T-helper 2 cell treated with Interferon-gamma antibody and Interleukin-4, amounts not matched to agents 100 ng/mL and 5 ng/mL, for 36 hours (primary cell): ENCODE measurements around the gene FDXR. TPM values are rescaled to one million over a fixed set of nuclear protein-coding genes. Genes with fewer than 3 reads are reported as not detected.

Source experiments
- intact Hi-C: fragments of 100-400 bp; cut with micrococcal nuclease; formaldehyde crosslinking; loops from one replicate; pipeline ENCODE4 v1.15.1; 2023
- total RNA-seq: library from RNA; stranded (reverse); gene quantifications from 2 replicates; pipeline ENCODE4 v1.2.3, GENCODE V29; 2022

The FDXR gene
- total RNA-seq, 1 donor from 2014 or later = 32.2 TPM

DNA sequence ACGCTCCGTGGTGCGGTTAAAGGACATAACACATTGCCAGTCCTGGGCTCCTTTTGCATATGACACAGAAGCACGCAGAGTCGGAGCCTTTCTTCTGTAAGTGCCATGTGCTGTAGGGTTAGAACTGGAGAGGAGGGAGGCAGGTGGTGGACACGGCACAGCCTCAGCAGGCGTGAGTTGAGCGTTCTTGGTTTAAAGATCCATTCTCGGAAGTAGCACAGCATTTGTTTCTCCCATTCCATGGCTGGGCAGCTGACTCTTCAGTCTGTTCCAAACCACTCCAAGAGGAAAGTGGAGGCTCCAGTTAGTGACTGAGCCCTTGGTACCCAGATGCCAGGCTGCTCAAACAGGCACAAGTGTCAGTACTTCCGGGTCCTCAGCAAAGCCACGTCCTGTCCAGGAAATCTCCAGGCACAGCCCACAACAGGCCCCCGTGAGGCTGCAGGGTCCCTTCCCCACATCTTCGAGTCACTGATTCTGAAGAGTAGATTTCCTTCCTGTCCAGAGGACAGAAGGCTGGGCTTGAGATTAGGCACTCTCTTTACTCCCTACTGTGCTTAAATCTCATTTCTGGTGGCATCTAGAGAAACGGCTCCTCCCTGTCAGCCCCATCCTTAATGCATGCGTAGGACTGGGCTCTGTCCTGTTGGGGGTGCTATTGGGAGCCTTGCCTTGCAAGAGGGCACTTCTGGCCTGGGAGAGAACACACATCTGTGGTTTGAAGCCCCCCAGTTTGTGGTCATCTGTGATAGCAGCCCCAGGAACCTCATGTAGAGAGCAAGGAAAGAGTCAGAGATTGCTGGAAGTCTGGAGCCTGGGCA, 57.0 kb downstream of the FDXR start:
- intact Hi-C loops = no loop called here

- intact Hi-C loops = no loop called here
Observed at GRCh38 chr17:74815067-74815466, 57.7 kb downstream of the FDXR start.

- intact Hi-C loops = no loop called here
Observed at GRCh38 chr17:74814453-74814852, 58.3 kb downstream of the FDXR start.

Other genes with a start within 250 kb of the FDXR start
- not detected in 2 replicates for gene CD300E, start 249.3 kb downstream of the FDXR start, total RNA-seq
- not detected in 2 replicates for gene CD300LF, start 160.1 kb downstream of the FDXR start, total RNA-seq
- gene RAB37, start 135.7 kb downstream of the FDXR start, total RNA-seq = 91.3 and 93.8 TPM in 2 replicates
- gene NHERF1, start 124.4 kb downstream of the FDXR start, total RNA-seq = 289 and 299 TPM in 2 replicates
- gene NAT9, start 96.6 kb downstream of the FDXR start, total RNA-seq = 32.9 and 37.3 TPM in 2 replicates
- gene GRIN2C, start 13.1 kb downstream of the FDXR start, total RNA-seq = 0.11 and 0.20 TPM in 2 replicates
- not detected in 2 replicates for gene FADS6, start 20.6 kb upstream of the FDXR start, total RNA-seq
- not detected in 2 replicates for gene USH1G, start 50.3 kb upstream of the FDXR start, total RNA-seq
- gene OTOP2, start 51.3 kb upstream of the FDXR start, total RNA-seq = not detected in 2 replicates
- gene OTOP3, start 62.9 kb upstream of the FDXR start, total RNA-seq = not detected in 2 replicates
- 0.34 and 0.59 TPM in 2 replicates for gene HID1, start 99.8 kb upstream of the FDXR start, total RNA-seq
- 0.64 and 0.73 TPM in 2 replicates for gene CDR2L, start 114.6 kb upstream of the FDXR start, total RNA-seq
- 52.9 and 55.5 TPM in 2 replicates for gene MRPL58, start 139.7 kb upstream of the FDXR start, total RNA-seq
- 203 and 208 TPM in 2 replicates for gene ATP5PD, start 174.0 kb upstream of the FDXR start, total RNA-seq
- gene KCTD2, start 174.2 kb upstream of the FDXR start, total RNA-seq = 17.2 and 17.5 TPM in 2 replicates
- gene SLC16A5, start 215.0 kb upstream of the FDXR start, total RNA-seq = 6.3 and 8.7 TPM in 2 replicates
- 15.7 and 16.3 TPM in 2 replicates for gene ARMC7, start 237.0 kb upstream of the FDXR start, total RNA-seq